ENCODE results near the gene USH1C. TPM values are rescaled to one million over a fixed set of nuclear protein-coding genes. Genes with fewer than 3 reads are reported as not detected.

USH1C gene
- total and polyA plus RNA-seq, 9 of the 15 experiments (the other 6 are each of a cell fraction or from before 2014, with no cell fraction given), result 0.04 TPM; not detected in 8

DNA sequence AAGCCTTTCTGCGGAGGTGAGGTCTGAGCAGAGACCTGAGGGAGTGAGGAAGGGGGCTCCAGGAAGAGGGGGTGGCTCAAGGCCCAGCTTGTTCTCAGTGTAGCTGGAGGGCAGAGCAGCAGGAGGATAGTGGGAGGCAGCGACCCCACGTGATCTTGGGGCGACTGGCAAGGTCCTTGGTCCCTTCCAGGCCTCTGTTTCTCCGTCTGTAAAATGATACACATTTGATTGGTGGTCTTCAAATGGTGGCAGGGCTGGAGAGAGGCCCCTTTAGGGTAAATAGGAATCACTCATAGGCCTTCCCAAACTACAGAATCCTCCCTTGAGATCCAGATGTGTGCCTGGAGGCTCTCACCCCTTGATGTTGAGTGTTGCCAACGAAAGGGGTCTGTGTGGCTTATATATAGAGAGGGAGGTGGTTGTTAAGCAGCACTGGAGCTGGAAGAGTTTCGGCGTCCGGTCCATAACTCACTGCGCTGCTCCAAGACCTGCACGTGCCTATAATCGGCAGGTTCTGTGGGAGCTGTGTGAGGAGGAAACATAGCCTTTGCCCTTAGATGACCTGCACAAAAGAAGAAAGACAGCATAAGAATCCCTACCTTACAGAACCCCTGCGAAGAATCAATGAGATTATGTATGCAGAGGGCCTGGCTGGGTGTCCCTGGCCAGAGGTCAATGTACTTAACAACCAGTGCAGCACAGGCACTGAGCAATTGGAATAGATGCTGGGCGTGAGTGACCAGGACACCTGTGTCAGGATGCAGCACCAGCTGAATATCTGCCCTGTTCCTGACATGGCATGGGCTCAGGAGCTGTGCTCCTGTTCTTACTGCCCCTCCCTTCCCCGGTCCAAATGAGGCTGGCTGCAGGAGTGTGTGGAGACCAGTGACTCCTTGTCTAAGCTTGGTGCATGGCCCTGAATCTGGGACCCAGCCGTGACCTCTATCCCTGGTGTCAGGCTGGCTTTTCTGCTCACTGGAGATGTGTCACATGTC, 31.5 kb upstream of the USH1C start:
- BruUV-seq (replicated peaks), result no TSS peak
- no peak for TF ChIP-seq ZBTB8A (IDR thresholded peaks at IDR 0.05; ENCODE audit: partially characterized antibody)
- no peak for TF ChIP-seq ZNF699 (CRISPR knock-in tag; IDR thresholded peaks at IDR 0.05; ENCODE audit: insufficient replicate concordance)
- TF ChIP-seq ESRRA (IDR thresholded peaks at IDR 0.05; ENCODE audit: borderline replicate concordance, low read depth), result no peak
- in situ Hi-C loops (cut with MboI), result no loop called here

More for the DNA sequence above, 31.5 kb upstream of the USH1C start:
- 2% methylated on average over 14 of the region's 16 CpGs for WGBS (ENCODE audit: insufficient coverage, low coverage, missing lambda C conversion rate)
- Histone ChIP-seq H3K79me2 (ENCODE audit: control insufficient read depth, insufficient read depth, low read length) (no peaks in the 10 kb centered on the region), H3K4me1 (replicated peaks in 1 of 2; ENCODE audit: control insufficient read depth in 2 of 2, insufficient read depth in 2 of 2, low read length in 2 of 2) (peaks cover 0 to 8% of the 10 kb centered on the region in 2 experiments; a peak in 2 of 5 replicates), H3K36me3 (ENCODE audit: control insufficient read depth, insufficient read depth, low read length) (no peaks in the 10 kb centered on the region), H3K4me2 (ENCODE audit: insufficient read depth, low read length) (no peak overlapping the region), H3K9ac (ENCODE audit: insufficient read depth in 1 of 2, low read depth in 2 of 2, low read length in 2 of 2) (no peak overlapping the region), H4K20me1 (replicated peaks; ENCODE audit: control insufficient read depth, insufficient read depth, low read length) (peaks cover 4% of the 10 kb centered on the region; the same call in 1 of the 2 replicates), H3K27me3 (ENCODE audit: control insufficient read depth in 2 of 2, insufficient read depth in 2 of 2, low read length in 2 of 2) (peaks cover 5 to 42% of the 10 kb centered on the region in 2 experiments; a peak in 3 of 5 replicates), H3K27ac (ENCODE audit: extremely low read depth, low read depth, low read length) (no peak overlapping the region), H3K9me1 (ENCODE audit: control insufficient read depth, insufficient read depth, low read length) (no peaks in the 10 kb centered on the region), H2AFZ (ENCODE audit: low read depth, low read length) (no peak overlapping the region), H3K9me3 (replicated peaks; ENCODE audit: control insufficient read depth, insufficient read depth, low read depth, low read length) (no peaks in the 10 kb centered on the region), H3K4me3 (no peak overlapping the region)
- ChIA-PET CTCF (ENCODE audit: low intra/inter-chr PET ratio) (no interaction called here), POLR2A (interaction anchor here (0.6 kb wide), 1 partner anchor 499 kb away, joined by 5 read pairs; no protein-coding TSS in a partner anchor)
- FAIRE-seq, result no peak
- DNase-seq (ENCODE audit: extremely low read depth in 1 of 4, low spot score in 3 of 4), result no peak
- intact Hi-C loops (cut with micrococcal nuclease), result no loop called here
- ATAC-seq, result no peak
